RWPE1 (cell line): ENCODE results near the gene GNB1.
"Not testable (repeated sequence)": the region's sequence is repeated elsewhere in the genome, so short reads cannot be mapped to it uniquely, and the experiment has no call there.

ENCODE experiments used
- CTCF ChIA-PET: fragments of 350-600 bp; sonication (Branson Sonifier 250); formaldehyde crosslinking; extraction: SDS; loops from one replicate; lab custom pipeline; 2021; lab: Yijun Ruan, JAX
- POLR2A ChIA-PET: fragments of 400-600 bp; formaldehyde crosslinking; extraction: SDS; loops from one replicate; lab custom pipeline; 2020; ENCODE audit warnings: antibody characterized with exemption; ENCODE audit not compliant: low non-redundant PET; lab: Yijun Ruan, JAX
- DNase-seq: peaks from one replicate; pipeline ENCODE4 v3.0.0; 2012; ENCODE audit warnings: low spot score
- H3K27ac ChIP-seq: fragments of 450-650 bp; 2 replicates; pipeline ENCODE4 v1.5.1; 2017
- CTCF ChIP-seq: fragments of 450-650 bp; conservative IDR thresholded peaks from 2 replicates; pipeline ENCODE4 v1.5.1; 2017; ENCODE audit warnings: low read depth, mild to moderate bottlenecking

GNB1 gene

GRCh38 chr1:1937549-1938275 lies 46.8 kb upstream of the GNB1 start:
- CTCF ChIA-PET, result no interaction called here
- no peak for TF ChIP-seq CTCF
- POLR2A ChIA-PET, result no interaction called here

GRCh38 chr1:1937061-1937460 lies 46.2 kb upstream of the GNB1 start:
- DNase-seq, result no peak
- H3K27ac ChIP-seq, result no peak overlapping the region
- ChIA-PET POLR2A (no interaction called here), CTCF (no interaction called here)
- no peak for TF ChIP-seq CTCF

More at GRCh38 chr1:1937549-1938275, 46.8 kb upstream of the GNB1 start:
- H3K27ac ChIP-seq, result no peak overlapping the region
- no peak for DNase-seq

- H3K27ac ChIP-seq, POLR2A ChIA-PET, DNase-seq: not testable (repeated sequence)
- CTCF ChIA-PET, result interaction anchor here (1.9 kb wide), 1 partner anchor 110 kb away, joined by 11 read pairs; no protein-coding TSS in a partner anchor
Measured at GRCh38 chr1:1934848-1935247, 44.0 kb upstream of the GNB1 start.

GRCh38 chr1:1929639-1930545 lies 39.0 kb upstream of the GNB1 start:
- TF ChIP-seq CTCF, result no peak
- ChIA-PET CTCF (interaction anchor here (0.7 to 1.0 kb wide), 3 partner anchors 85 to 244 kb away, joined by 3 to 4 read pairs (median 4); no protein-coding TSS in a partner anchor), POLR2A (no interaction called here)
- no peak overlapping the region for H3K27ac ChIP-seq
- DNase-seq, result no peak

GRCh38 chr1:1929102-1929638 lies 38.3 kb upstream of the GNB1 start:
- ChIA-PET POLR2A (no interaction called here), CTCF (interaction anchor here (0.6 to 0.7 kb wide), 2 partner anchors 86 to 93 kb away, joined by 4 read pairs; no protein-coding TSS in a partner anchor)
- no peak overlapping the region for H3K27ac ChIP-seq
- no peak for TF ChIP-seq CTCF
- no peak for DNase-seq

- ChIA-PET CTCF (interaction anchor here (0.6 kb wide), 1 partner anchor 92 kb away, joined by 4 read pairs; no protein-coding TSS in a partner anchor), POLR2A (interaction anchor here (0.6 kb wide), 1 partner anchor 121 kb away, joined by 4 read pairs; no protein-coding TSS in a partner anchor)
- DNase-seq, result no peak
- H3K27ac ChIP-seq, result no peak overlapping the region
- no peak for TF ChIP-seq CTCF
Measured at GRCh38 chr1:1928231-1929101, 37.6 kb upstream of the GNB1 start.
